CD4-positive, alpha-beta T cell (primary cell): ENCODE measurements around the gene ACOX3. TPM values are rescaled to one million over a fixed set of nuclear protein-coding genes. Genes with fewer than 3 reads are reported as not detected.

ENCODE experiments used
- ATAC-seq: fragments of 200-7000 bp; cut with Tn5 transposase; one replicate; pipeline ENCODE4 v1.10.0; 2022; ENCODE audit warnings: mild to moderate bottlenecking; ENCODE audit not compliant: poor library complexity
- CTCF ChIA-PET: fragments of 350-600 bp; sonication (Branson Sonifier 250); formaldehyde crosslinking; loops from one replicate; lab custom pipeline; 2021; ENCODE audit warnings: antibody characterized with exemption, inconsistent platforms; lab: Charles Lee
- POLR2A ChIA-PET: fragments of 350-600 bp; sonication (Branson Sonifier 250); formaldehyde crosslinking; loops from one replicate; lab custom pipeline; 2021; ENCODE audit warnings: antibody characterized with exemption, inconsistent platforms; lab: Charles Lee
- DNase-seq, 14 experiments: peaks; one replicate each; pipeline ENCODE4 v3.0.0-alpha.2; 2013 to 2020; ENCODE audit warnings: mixed read lengths in 2 of 14
- H3K27ac ChIP-seq, 2 donors: one replicate each; pipeline versions ENCODE4 v1.5.1 to v1.7.0; 2013; ENCODE audit warnings: low read length in 2 of 2, low read depth in 1 of 2, mild to moderate bottlenecking in 1 of 2
- H3K27me3 ChIP-seq, 2 experiments: 1 replicate in 1 of 2; 2 replicates in 1 of 2; pipeline versions ENCODE4 v1.6.1 to v1.7.0; 2013; ENCODE audit warnings: low read length in 2 of 2, control low read depth in 1 of 2, mild to moderate bottlenecking in 1 of 2, moderate library complexity in 1 of 2; ENCODE audit not compliant: insufficient read depth in 2 of 2, control insufficient read depth in 1 of 2
- H3K36me3 ChIP-seq: one replicate; pipeline ENCODE4 v1.6.1; 2013; ENCODE audit warnings: low read length, control low read depth; ENCODE audit not compliant: insufficient read depth
- H3K4me1 ChIP-seq: one replicate; pipeline ENCODE4 v1.6.1; 2013; ENCODE audit warnings: low read length, control low read depth; ENCODE audit not compliant: insufficient read depth
- H3K4me3 ChIP-seq: one replicate; pipeline ENCODE4 v1.5.1; 2013; ENCODE audit warnings: mild to moderate bottlenecking, low read length, moderate library complexity
- H3K9me3 ChIP-seq, 2 experiments: 1 replicate in 1 of 2; 2 replicates in 1 of 2; pipeline versions ENCODE4 v1.6.1 to v1.7.0; 2013; ENCODE audit warnings: low read length in 2 of 2, mild to moderate bottlenecking in 2 of 2, control low read depth in 1 of 2, moderate library complexity in 1 of 2; ENCODE audit not compliant: control insufficient read depth in 1 of 2, insufficient read depth in 1 of 2
- H3K27ac Mint-ChIP-seq: one replicate; pipeline ENCODE4 v1.8.0; 2020; ENCODE audit warnings: mixed read lengths
- H3K27me3 Mint-ChIP-seq: one replicate; pipeline ENCODE4 v1.8.0; 2021; ENCODE audit warnings: mixed read lengths
- H3K36me3 Mint-ChIP-seq: one replicate; pipeline ENCODE4 v1.8.0; 2021; ENCODE audit warnings: low read depth, mixed read lengths
- H3K4me1 Mint-ChIP-seq: one replicate; pipeline ENCODE4 v1.8.0; 2021; ENCODE audit warnings: low read depth, mixed read lengths
- H3K4me3 Mint-ChIP-seq: one replicate; pipeline ENCODE4 v1.8.0; 2020; ENCODE audit warnings: mild to moderate bottlenecking, mixed read lengths
- H3K9me3 Mint-ChIP-seq: one replicate; pipeline ENCODE4 v1.8.0; 2020; ENCODE audit warnings: mixed read lengths
- CTCF ChIP-seq: fragments of 200-600 bp; IDR thresholded peaks from one replicate; pipeline ENCODE4 v1.8.0; 2022; ENCODE audit warnings: antibody characterized with exemption, mild to moderate bottlenecking
- intact Hi-C, 2 experiments: fragments of 100-400 bp; cut with DNase I in 1 of 2; cut with micrococcal nuclease in 1 of 2; formaldehyde crosslinking; loops; one replicate each; pipeline versions ENCODE4 v1.15.1 to v1.9.0; 2023 to 2025; cut with DNase I, micrococcal nuclease
- total RNA-seq, 174 experiments: library from RNA in 2 of 174; stranded (reverse) in 2 of 174; gene quantifications; one replicate each; pipeline ENCODE4 v1.2.3 and lab custom pipeline; 2021 to 2026

The ACOX3 gene
- total RNA-seq, 2 experiments from 2014 or later = 4.9 to 6.1 TPM

GRCh38 chr4:8379281-8379680 is 61.2 kb downstream of the ACOX3 start:
- no peak overlapping the region for H3K27ac ChIP-seq
- no peak for TF ChIP-seq CTCF
- H3K4me1 Mint-ChIP-seq = no peaks in the 10 kb centered on the region
- POLR2A ChIA-PET = no interaction called here
- peaks cover 3% of the 10 kb centered on the region for H3K36me3 ChIP-seq
- no peaks in the 10 kb centered on the region for H3K4me1 ChIP-seq
- H3K4me3 ChIP-seq = no peak overlapping the region
- no peak overlapping the region for H3K4me3 Mint-ChIP-seq
- H3K27me3 ChIP-seq = no peaks in the 10 kb centered on the region
- H3K27me3 Mint-ChIP-seq = no peaks in the 10 kb centered on the region
- CTCF ChIA-PET = no interaction called here
- no peak for ATAC-seq
- peaks cover 16% of the 10 kb centered on the region for H3K36me3 Mint-ChIP-seq
- intact Hi-C loops = no loop called here
- DNase-seq = no peak
- no peak overlapping the region for H3K27ac Mint-ChIP-seq
- no peaks in the 10 kb centered on the region for H3K9me3 Mint-ChIP-seq
- H3K9me3 ChIP-seq = no peaks in the 10 kb centered on the region

- H3K27me3 ChIP-seq = no peaks in the 10 kb centered on the region
- peaks cover 3% of the 10 kb centered on the region for H3K36me3 ChIP-seq
- Mint-ChIP-seq H3K9me3 (no peaks in the 10 kb centered on the region), H3K4me1 (no peaks in the 10 kb centered on the region), H3K27ac (no peak overlapping the region), H3K4me3 (no peak overlapping the region), H3K36me3 (peaks cover 11% of the 10 kb centered on the region), H3K27me3 (no peaks in the 10 kb centered on the region)
- H3K9me3 ChIP-seq = no peaks in the 10 kb centered on the region
- ChIA-PET CTCF (no interaction called here), POLR2A (no interaction called here)
- no peak for ATAC-seq
- intact Hi-C loops = no loop called here
- no peak overlapping the region for H3K4me3 ChIP-seq
- H3K27ac ChIP-seq = no peak overlapping the region
- no peaks in the 10 kb centered on the region for H3K4me1 ChIP-seq
- TF ChIP-seq CTCF = no peak
- DNase-seq = no peak
Measured at GRCh38 chr4:8378776-8379175, 61.7 kb downstream of the ACOX3 start.

- no peak for ATAC-seq
- H3K4me3 ChIP-seq = no peak overlapping the region
- H3K36me3 ChIP-seq = peaks cover 3% of the 10 kb centered on the region
- H3K27ac Mint-ChIP-seq = no peak overlapping the region
- peaks cover 14% of the 10 kb centered on the region for H3K36me3 Mint-ChIP-seq
- no peak overlapping the region for H3K4me3 Mint-ChIP-seq
- no peaks in the 10 kb centered on the region for H3K4me1 Mint-ChIP-seq
- DNase-seq = no peak
- intact Hi-C loops = no loop called here
- CTCF ChIA-PET = no interaction called here
- H3K27me3 ChIP-seq = no peaks in the 10 kb centered on the region
- no peaks in the 10 kb centered on the region for H3K4me1 ChIP-seq
- no peak for TF ChIP-seq CTCF
- POLR2A ChIA-PET = no interaction called here
- no peaks in the 10 kb centered on the region for H3K9me3 ChIP-seq
- no peaks in the 10 kb centered on the region for H3K9me3 Mint-ChIP-seq
- H3K27ac ChIP-seq = no peak overlapping the region
- no peaks in the 10 kb centered on the region for H3K27me3 Mint-ChIP-seq
Measured at GRCh38 chr4:8378101-8378724, 62.3 kb downstream of the ACOX3 start.
